Measurements from ENCODE around the gene WDR19. TPM values are rescaled to one million over a fixed set of nuclear protein-coding genes. Genes with fewer than 3 reads are reported as not detected.

The WDR19 gene
- total and polyA plus RNA-seq, 2 donors (not counting 3 experiments of a cell fraction or from before 2014, with no cell fraction given) = 27.1 to 28.2 TPM

DNA sequence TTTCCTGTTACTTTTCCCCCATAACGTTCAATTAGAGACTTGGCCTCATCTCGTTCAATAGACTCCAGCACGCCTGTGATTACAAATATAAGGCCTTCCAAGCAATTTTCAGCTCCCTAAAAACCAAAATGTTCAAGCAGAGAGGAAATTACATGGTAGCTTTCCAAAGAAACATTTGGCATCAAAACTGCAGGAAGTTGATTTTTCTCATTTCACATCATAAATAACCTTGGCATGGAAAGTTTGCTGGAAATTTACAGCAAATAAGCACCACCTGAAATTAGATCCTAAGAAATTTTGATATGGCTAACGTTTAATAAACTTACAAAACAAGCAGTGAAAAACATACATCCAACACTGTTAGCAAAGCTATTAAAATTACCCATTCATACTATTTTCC lies 130.5 kb downstream of the WDR19 start:
- peak; percentile 52 for DNase-seq (ENCODE audit: low read depth, low spot score)
- Histone ChIP-seq H3K9ac (replicated peaks; ENCODE audit: extremely low read depth, insufficient read depth, low read length) (no peak overlapping the region), H3K4me1 (ENCODE audit: control insufficient read depth, extremely low read depth, insufficient read depth, low read length) (no peaks in the 10 kb centered on the region), H3K4me2 (ENCODE audit: insufficient read depth, low read length) (no peak overlapping the region), H3K36me3 (ENCODE audit: control insufficient read depth in 2 of 2, extremely low read depth in 1 of 2, insufficient read depth in 2 of 2, low read length in 2 of 2) (peaks cover 5 to 33% of the 10 kb centered on the region in 2 experiments), H3K9me1 (replicated peaks; ENCODE audit: control insufficient read depth, extremely low read depth, insufficient read depth, low read length) (no peaks in the 10 kb centered on the region), H2AFZ (ENCODE audit: low read depth, low read length) (no peak overlapping the region), H3K79me2 (ENCODE audit: control insufficient read depth, insufficient read depth, low read length) (no peaks in the 10 kb centered on the region), H3K4me3 (replicated peaks in 1 of 3; ENCODE audit: insufficient read depth in 1 of 3, low read depth in 1 of 3, low read length in 3 of 3) (no peak overlapping the region), H3K9me3 (replicated peaks; ENCODE audit: control insufficient read depth, insufficient read depth, low read length) (no peaks in the 10 kb centered on the region), H3K27me3 (ENCODE audit: control insufficient read depth in 2 of 2, insufficient read depth in 2 of 2, low read length in 2 of 2) (no peaks in the 10 kb centered on the region), H3K27ac (ENCODE audit: insufficient read depth, low read depth, low read length) (no peak overlapping the region), H4K20me1 (replicated peaks; ENCODE audit: control insufficient read depth, extremely low read depth, insufficient read depth, low read length) (no peaks in the 10 kb centered on the region)
- TF ChIP-seq GATA2 (IDR thresholded peaks at IDR 0.05; ENCODE audit: insufficient read depth, insufficient read length, low read depth, low read length) = no peak
- TF ChIP-seq MYC (IDR thresholded peaks at IDR 0.05; ENCODE audit: low read depth, low read length) = no peak
- no peak for TF ChIP-seq EZH2 (IDR thresholded peaks at IDR 0.05; ENCODE audit: borderline replicate concordance, low read depth, low read length, severe bottlenecking)
- no peak for TF ChIP-seq POLR2AphosphoS5 (IDR thresholded peaks at IDR 0.05; ENCODE audit: insufficient read depth, low read depth, low read length)
- TF ChIP-seq, protein P1, sequence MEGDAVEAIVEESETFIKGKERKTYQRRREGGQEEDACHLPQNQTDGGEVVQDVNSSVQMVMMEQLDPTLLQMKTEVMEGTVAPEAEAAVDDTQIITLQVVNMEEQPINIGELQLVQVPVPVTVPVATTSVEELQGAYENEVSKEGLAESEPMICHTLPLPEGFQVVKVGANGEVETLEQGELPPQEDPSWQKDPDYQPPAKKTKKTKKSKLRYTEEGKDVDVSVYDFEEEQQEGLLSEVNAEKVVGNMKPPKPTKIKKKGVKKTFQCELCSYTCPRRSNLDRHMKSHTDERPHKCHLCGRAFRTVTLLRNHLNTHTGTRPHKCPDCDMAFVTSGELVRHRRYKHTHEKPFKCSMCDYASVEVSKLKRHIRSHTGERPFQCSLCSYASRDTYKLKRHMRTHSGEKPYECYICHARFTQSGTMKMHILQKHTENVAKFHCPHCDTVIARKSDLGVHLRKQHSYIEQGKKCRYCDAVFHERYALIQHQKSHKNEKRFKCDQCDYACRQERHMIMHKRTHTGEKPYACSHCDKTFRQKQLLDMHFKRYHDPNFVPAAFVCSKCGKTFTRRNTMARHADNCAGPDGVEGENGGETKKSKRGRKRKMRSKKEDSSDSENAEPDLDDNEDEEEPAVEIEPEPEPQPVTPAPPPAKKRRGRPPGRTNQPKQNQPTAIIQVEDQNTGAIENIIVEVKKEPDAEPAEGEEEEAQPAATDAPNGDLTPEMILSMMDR (IDR thresholded peaks at IDR 0.05; ENCODE audit: extremely low read depth in 1 of 2, insufficient read depth in 1 of 2, low read depth in 1 of 2, low read length in 2 of 2) = no peak
- TF ChIP-seq POLR2A (IDR thresholded peaks at IDR 0.05; ENCODE audit: low read depth, low read length) = no peak
- TF ChIP-seq MAX (IDR thresholded peaks at IDR 0.05; ENCODE audit: insufficient read depth, insufficient read length) = no peak
- TF ChIP-seq FOS (IDR thresholded peaks at IDR 0.05; ENCODE audit: borderline replicate concordance, insufficient read depth, low read length) = no peak
- POLR2A ChIA-PET = interaction anchor here (0.6 kb wide), 1 partner anchor 143 kb away, joined by 3 read pairs; no protein-coding TSS in a partner anchor
- intact Hi-C loops (cut with micrococcal nuclease) = no loop called here
- no TSS peak for BruUV-seq (replicated peaks)
- CTCF ChIA-PET = interaction anchor here (0.7 to 4.6 kb wide), 3 partner anchors 9 to 410 kb away, joined by 3 to 20 read pairs (median 6); no protein-coding TSS in a partner anchor
- FAIRE-seq = no peak
- dilution Hi-C loops (cut with MboI; ENCODE audit: extremely low pct_ligation_motif_present, low sequenced_read_pairs) = no loop called here

Data from endothelial cell of umbilical vein (primary cell).